A549 treated with GW870086 at 1 μM for 4 hours (cell line): Measurements from ENCODE around the gene TMEM185A. TPM values are rescaled to one million over a fixed set of nuclear protein-coding genes. Genes with fewer than 3 reads are reported as not detected.

Experiments used
- total RNA-seq: library from RNA; stranded (reverse); fragments of 200-300 nt; extraction: Qiagen RNA extraction; gene quantifications from 5 replicates; pipeline ENCODE4 v1.2.3, GENCODE V29; 2022; ENCODE audit warnings: low read depth

TMEM185A gene
- 26.7 to 32.9 TPM (median 29.0 TPM) in 5 replicates for total RNA-seq

GRCh38 chrX:149631234-149632165, at the start of gene TMEM185A:
TSS of gene TMEM185A (minus strand) at chrX:149631792. CDS start at chrX:149631580, 212 bp downstream.

GRCh38 chrX:149595214-149595613, 36.4 kb downstream of the TMEM185A start, which contains the start of gene HSFX2:
TSS of gene HSFX2 (minus strand) at chrX:149595314. CDS start at chrX:149594700, 614 bp downstream.

DNA sequence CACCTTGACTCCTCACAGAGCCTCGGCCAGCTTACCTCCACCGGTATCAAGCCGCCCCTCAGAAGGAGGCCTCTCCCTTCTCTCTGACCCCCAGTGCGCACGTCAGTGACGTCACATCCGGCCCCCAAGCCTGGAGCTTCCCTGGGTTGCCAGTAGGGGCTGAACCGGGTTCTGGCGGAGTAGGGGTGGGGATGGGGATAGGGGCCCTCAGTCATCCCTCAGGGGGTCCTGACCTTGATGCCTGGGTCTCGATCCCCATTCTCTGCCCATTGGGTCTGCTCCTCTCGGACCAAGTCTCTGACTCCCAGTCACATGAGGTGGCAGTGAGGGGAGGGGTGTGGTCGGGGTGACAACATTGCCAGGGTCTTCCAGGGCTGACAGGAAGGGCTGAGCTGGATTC, 44.2 kb downstream of the TMEM185A start, which contains the start of gene MAGEA9B:
TSS of gene MAGEA9B (minus strand) at position 101 of the 400 bp plus-strand sequence. CDS start 4,280 bp downstream, outside the sequence.

DNA sequence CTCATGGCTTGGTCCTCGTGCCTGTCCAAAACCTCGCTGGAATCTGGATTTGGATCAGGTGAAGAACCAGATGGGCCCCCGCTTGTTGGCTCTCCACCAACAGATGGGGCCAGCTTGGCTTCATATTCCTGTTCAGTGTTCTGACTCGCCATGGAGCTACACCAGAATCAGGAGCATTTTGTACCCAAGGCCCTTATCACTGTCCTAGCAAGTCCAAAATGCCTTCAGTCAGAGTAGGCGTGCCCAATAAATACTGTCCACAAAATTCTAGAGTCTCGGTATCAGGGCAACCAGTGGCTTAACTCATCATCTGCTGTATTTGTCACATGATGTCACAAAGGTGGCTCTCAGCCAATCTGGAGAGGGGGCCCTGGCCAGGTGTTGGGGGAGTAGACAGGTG, 81.9 kb downstream of the TMEM185A start, which contains the start of gene HSFX3:
TSS of gene HSFX3 (minus strand) at position 224 of the 400 bp plus-strand sequence. CDS start at position 152, 72 bp downstream.

Other genes with a start within 250 kb of the TMEM185A start
- gene IDS, start 126.5 kb downstream of the TMEM185A start, total RNA-seq = 82.9 to 110 TPM (median 100 TPM) in 5 replicates
- gene EOLA1, start 90.8 kb downstream of the TMEM185A start, total RNA-seq = 19.4 to 21.9 TPM (median 20.2 TPM) in 5 replicates
- gene HSFX3, start 81.9 kb downstream of the TMEM185A start, total RNA-seq = not detected in 5 replicates
- gene MAGEA9B, start 44.3 kb downstream of the TMEM185A start, total RNA-seq = not detected in 5 replicates
- 0.17 to 0.29 TPM (median 0.22 TPM) in 3 of 5 replicates, not detected in the others for gene HSFX2, start 36.5 kb downstream of the TMEM185A start, total RNA-seq
- gene MAGEA11, start 80.3 kb upstream of the TMEM185A start, total RNA-seq = 0.07 TPM in 1 of 5 replicates, not detected in the others
- gene HSFX1, start 142.3 kb upstream of the TMEM185A start, total RNA-seq = 0.27 to 0.53 TPM (median 0.35 TPM) in 4 of 5 replicates, not detected in the other
- not detected in 5 replicates for gene MAGEA9, start 150.1 kb upstream of the TMEM185A start, total RNA-seq
- not detected in 5 replicates for gene MAGEA8, start 249.4 kb upstream of the TMEM185A start, total RNA-seq